Stimulated activated CD4-positive, alpha-beta T cell treated with anti-CD3 and anti-CD28 coated beads, Interleukin-2, amount 100 ng/mL, for 24 hours (primary cell): Measurements from ENCODE around the gene RAP2C.

Experiments used
- DNase-seq, 2 donors: peaks; one replicate each; pipeline ENCODE4 v3.0.0-alpha.2; 2020

The RAP2C gene

GRCh38 chrX:132219343-132219768, at the start of gene RAP2C:
TSS of gene RAP2C (minus strand) at chrX:132219447. CDS start at chrX:132217268, 2,179 bp downstream.
- DNase-seq, result peak; percentile 60 to 61

GRCh38 chrX:132267392-132267791, 48.1 kb upstream of the RAP2C start:
- no peak for DNase-seq

- peak in 1 of 2 donors; percentile 14 for DNase-seq
These were observed 47.5 kb upstream of the RAP2C start for GRCh38 chrX:132266583-132267355.

- DNase-seq, result no peak
These were observed 43.9 kb upstream of the RAP2C start for GRCh38 chrX:132263127-132263526.

- DNase-seq, result no peak
These were observed 39.3 kb upstream of the RAP2C start for GRCh38 chrX:132258509-132258908.

- DNase-seq, result no peak
These were observed 37.9 kb upstream of the RAP2C start for GRCh38 chrX:132257116-132257515.

GRCh38 chrX:132236121-132236520, 16.9 kb upstream of the RAP2C start:
- no peak for DNase-seq

GRCh38 chrX:132235488-132235887, 16.2 kb upstream of the RAP2C start:
- no peak for DNase-seq

- DNase-seq, result no peak
These were observed 12.3 kb upstream of the RAP2C start for GRCh38 chrX:132231587-132231986.

- DNase-seq, result no peak
These were observed 8.3 kb upstream of the RAP2C start for GRCh38 chrX:132227383-132228112.

- DNase-seq, result no peak
These were observed 6.9 kb upstream of the RAP2C start for GRCh38 chrX:132226169-132226568.

- DNase-seq, result peak; percentile 77 to 80
These were observed 991 bp downstream of the RAP2C start for GRCh38 chrX:132218100-132218812.

GRCh38 chrX:132217203-132218073, 1.8 kb downstream of the RAP2C start:
- peak; percentile 70 to 71 for DNase-seq

GRCh38 chrX:132216806-132217202, 2.4 kb downstream of the RAP2C start:
- DNase-seq, result peak in 1 of 2 donors; percentile 20

- DNase-seq, result no peak
These were observed 3.0 kb downstream of the RAP2C start for GRCh38 chrX:132216283-132216682.

- DNase-seq, result no peak
These were observed 4.7 kb downstream of the RAP2C start for GRCh38 chrX:132214518-132214917.

- no peak for DNase-seq
These were observed 9.7 kb downstream of the RAP2C start for GRCh38 chrX:132209527-132209926.

- no peak for DNase-seq
These were observed 10.8 kb downstream of the RAP2C start for GRCh38 chrX:132208422-132208821.

- no peak for DNase-seq
These were observed 11.3 kb downstream of the RAP2C start for GRCh38 chrX:132207996-132208395.

- no peak for DNase-seq
These were observed 13.0 kb downstream of the RAP2C start for GRCh38 chrX:132206259-132206658.

- no peak for DNase-seq
These were observed 14.6 kb downstream of the RAP2C start for GRCh38 chrX:132204629-132205028.

- DNase-seq, result no peak
These were observed 18.3 kb downstream of the RAP2C start for GRCh38 chrX:132200976-132201375.

- no peak for DNase-seq
These were observed 19.3 kb downstream of the RAP2C start for GRCh38 chrX:132199941-132200340.
